GM18519 (cell line): ENCODE measurements around the gene ASIC2.

ENCODE experiments used
- ATAC-seq: cut with Tn5 transposase; IDR thresholded peaks from one replicate; pipeline ENCODE4 v1.9.1; 2021; ENCODE audit warnings: mild to moderate bottlenecking, moderate library complexity; ENCODE audit not compliant: unreplicated experiment, low FRiP score

ASIC2 gene

GRCh38 chr17:33121272-33121671 is 171.8 kb downstream of the ASIC2 start:
- no peak for ATAC-seq

GRCh38 chr17:33120103-33120502 is 173.0 kb downstream of the ASIC2 start:
- no peak for ATAC-seq

GRCh38 chr17:33118391-33119075 is 174.6 kb downstream of the ASIC2 start:
- no peak for ATAC-seq

GRCh38 chr17:33116021-33116551 is 177.0 kb downstream of the ASIC2 start:
- no peak for ATAC-seq

GRCh38 chr17:33115366-33115765 is 177.7 kb downstream of the ASIC2 start:
- ATAC-seq, result no peak

- ATAC-seq, result no peak
Measured at GRCh38 chr17:33113991-33114370, 179.1 kb downstream of the ASIC2 start.

- no peak for ATAC-seq
Measured at GRCh38 chr17:33113276-33113990, 179.7 kb downstream of the ASIC2 start.

- no peak for ATAC-seq
Measured at GRCh38 chr17:33112763-33113162, 180.3 kb downstream of the ASIC2 start.

- no peak for ATAC-seq
Measured at GRCh38 chr17:33109336-33110072, 183.6 kb downstream of the ASIC2 start.

GRCh38 chr17:33106525-33107165 is 186.4 kb downstream of the ASIC2 start:
- no peak for ATAC-seq

GRCh38 chr17:33105911-33106310 is 187.2 kb downstream of the ASIC2 start:
- ATAC-seq, result no peak

- ATAC-seq, result no peak
Measured at GRCh38 chr17:33099906-33100305, 193.2 kb downstream of the ASIC2 start.

GRCh38 chr17:33099252-33099651 is 193.8 kb downstream of the ASIC2 start:
- no peak for ATAC-seq

- ATAC-seq, result no peak
Measured at GRCh38 chr17:33097411-33097810, 195.7 kb downstream of the ASIC2 start.

GRCh38 chr17:33096161-33096560 is 196.9 kb downstream of the ASIC2 start:
- ATAC-seq, result no peak

- no peak for ATAC-seq
Measured at GRCh38 chr17:33091271-33091670, 201.8 kb downstream of the ASIC2 start.

GRCh38 chr17:33090806-33091205 is 202.3 kb downstream of the ASIC2 start:
- no peak for ATAC-seq

- no peak for ATAC-seq
Measured at GRCh38 chr17:33086878-33087277, 206.2 kb downstream of the ASIC2 start.

GRCh38 chr17:33086041-33086440 is 207.1 kb downstream of the ASIC2 start:
- ATAC-seq, result no peak

GRCh38 chr17:33085256-33085655 is 207.8 kb downstream of the ASIC2 start:
- no peak for ATAC-seq

GRCh38 chr17:33084755-33085154 is 208.3 kb downstream of the ASIC2 start:
- ATAC-seq, result no peak
